Right renal cortex interstitium (tissue), 3 donors: ENCODE results near the gene PABPN1. TPM values are rescaled to one million over a fixed set of nuclear protein-coding genes. Genes with fewer than 3 reads are reported as not detected.
A peak's percentile ranks its signal among the peaks of the same experiment; 100 is the strongest.

Experiments
- DNase-seq, 3 donors: peaks; one replicate each; pipeline ENCODE4 v3.0.0-alpha.2; 2013; ENCODE audit warnings: low read depth in 3 of 3, low spot score in 2 of 3
- polyA plus RNA-seq, 3 donors: library from polyadenylated mRNA; unstranded; fragments of 120-200 nt; gene quantifications; one replicate each; pipeline ENCODE4 v1.2.1, GENCODE V29; 2013; ENCODE audit not compliant: insufficient read length in 3 of 3

The PABPN1 gene
- polyA plus RNA-seq, 3 donors: 235 to 262 (median 252) TPM

GRCh38 chr14:23300687-23301223 is 20.5 kb upstream of the PABPN1 start:
- no peak for DNase-seq

DNA sequence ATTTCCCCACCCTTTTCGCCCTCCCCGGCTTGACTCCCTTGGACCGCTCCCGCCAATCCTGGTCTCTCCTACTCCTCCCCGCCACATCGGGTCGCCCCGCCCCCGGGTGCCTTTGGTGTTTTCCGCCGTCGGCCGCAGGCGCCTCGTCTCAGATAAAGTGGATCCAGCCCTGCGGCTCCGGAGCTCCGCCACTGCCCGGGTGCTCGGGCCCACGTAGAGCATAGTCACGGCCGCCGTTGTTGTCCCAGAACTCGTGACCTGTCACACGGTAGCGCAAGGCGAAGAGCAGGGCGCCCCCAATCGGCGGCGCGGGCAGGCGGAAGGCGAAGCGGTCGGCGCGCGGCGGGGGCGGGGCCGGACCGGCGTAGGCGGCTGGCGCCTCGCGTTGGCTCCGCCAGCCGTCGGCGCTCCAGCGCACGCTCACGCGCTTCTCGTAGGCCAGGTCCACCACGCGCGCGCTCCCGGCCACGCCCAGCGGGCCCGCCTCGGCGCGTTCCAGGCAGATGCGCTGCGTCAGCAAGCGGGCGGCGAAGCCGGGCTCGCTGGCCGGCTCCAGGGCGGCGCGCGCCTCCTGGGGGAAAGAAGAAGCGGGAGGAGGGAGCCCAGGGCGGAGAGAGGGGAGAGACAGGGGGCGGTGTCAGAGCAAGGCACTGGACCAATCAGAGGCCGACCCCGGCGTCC is 19.8 kb upstream of the PABPN1 start:
- peak; percentile 92 to 98 (median 96) for DNase-seq

DNA sequence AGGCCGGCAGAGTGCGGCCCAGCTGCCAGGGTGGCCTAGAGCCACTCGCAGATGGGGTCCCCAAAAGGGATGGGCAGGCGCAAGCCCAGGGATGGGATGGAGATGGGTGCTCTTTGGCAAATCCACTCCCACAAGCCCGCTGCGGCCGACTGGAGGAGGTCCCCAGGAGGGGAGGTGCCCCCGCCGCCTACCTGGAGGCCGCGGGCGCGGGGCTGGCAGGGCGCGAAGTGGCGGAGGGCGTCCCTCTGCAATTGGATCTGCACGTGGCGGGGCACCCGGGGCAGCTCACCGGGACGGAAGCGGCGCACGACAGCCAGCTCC is 19.3 kb upstream of the PABPN1 start:
- no peak for DNase-seq

- DNase-seq: no peak
These were observed 18.7 kb upstream of the PABPN1 start, which contains the start of gene PPP1R3E for GRCh38 chr14:23302290-23303225. Gene PPP1R3E, minus strand, starts transcription at chr14:23302859. Its CDS starts 283 bp downstream, at chr14:23302576.

GRCh38 chr14:23306412-23307145 is 14.7 kb upstream of the PABPN1 start, which contains the start of gene BCL2L2:
Gene BCL2L2, plus strand, starts transcription at chr14:23306833. Its CDS starts 935 bp downstream, at chr14:23307768.
- DNase-seq: peak in 2 of 3 donors; percentile 83 to 88

DNA sequence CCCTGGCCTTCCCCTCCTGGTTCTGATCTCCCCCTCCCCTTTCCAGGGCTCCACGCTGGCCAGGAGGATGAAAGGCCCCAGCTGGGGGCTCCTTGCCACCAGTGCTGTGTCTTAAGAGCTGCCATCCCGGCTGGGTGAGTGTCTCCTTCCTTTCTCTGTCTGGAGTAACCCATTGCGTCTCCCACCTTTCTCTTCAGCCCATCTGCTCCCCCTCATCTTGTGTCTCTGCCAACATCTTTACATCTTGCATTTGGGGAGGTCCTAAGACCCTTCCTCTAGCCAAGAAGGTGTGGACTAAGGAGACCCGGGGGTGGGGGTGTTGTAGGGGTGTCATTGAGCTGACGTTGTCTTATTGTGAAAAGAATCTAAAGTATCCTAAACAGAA is 14.1 kb upstream of the PABPN1 start:
- DNase-seq: no peak

- no peak for DNase-seq
These were observed 13.3 kb upstream of the PABPN1 start for GRCh38 chr14:23307687-23308644.

- DNase-seq: no peak
These were observed 12.4 kb upstream of the PABPN1 start for GRCh38 chr14:23308721-23309445.

DNA sequence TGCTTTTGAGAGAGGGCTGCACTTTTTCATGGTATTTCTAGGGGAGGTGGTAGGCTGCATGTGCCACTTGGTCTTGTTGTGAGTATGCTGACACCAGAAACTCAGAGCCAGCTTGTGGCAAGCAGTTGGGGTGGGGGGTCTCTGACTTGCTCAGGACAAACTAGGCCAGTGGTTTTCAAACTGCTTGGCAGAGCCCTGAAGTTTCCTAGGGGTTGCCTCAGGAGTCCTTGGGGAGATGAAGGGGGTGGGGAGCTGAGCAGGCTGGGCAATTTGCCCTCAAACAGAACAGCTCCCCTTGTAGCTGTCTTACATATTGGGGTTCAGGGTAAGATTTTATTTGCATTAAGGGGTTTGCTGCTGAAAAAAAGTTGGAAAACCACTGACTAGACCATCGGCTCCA is 10.7 kb upstream of the PABPN1 start:
- DNase-seq: no peak

DNA sequence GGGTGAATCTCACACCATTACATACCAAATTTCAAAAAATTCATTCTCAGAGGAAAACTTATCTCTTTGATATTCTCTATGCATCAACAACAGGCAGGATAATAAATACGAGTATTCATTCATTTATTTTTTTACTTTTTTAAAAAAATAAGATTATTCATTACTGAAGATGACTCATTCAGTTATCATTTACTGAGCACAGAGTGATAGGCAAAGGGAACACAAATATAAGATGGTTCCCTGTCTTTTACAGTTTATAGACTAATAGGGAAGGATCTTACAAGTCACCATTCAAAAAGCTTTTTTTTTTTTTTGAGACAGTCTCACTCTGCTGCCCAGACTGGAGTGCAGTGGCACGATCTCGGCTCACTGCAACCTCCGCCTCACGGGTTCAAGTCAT is 5.0 kb upstream of the PABPN1 start:
- no peak for DNase-seq

- DNase-seq: no peak
These were observed 1.3 kb upstream of the PABPN1 start for GRCh38 chr14:23319746-23320583.

DNA sequence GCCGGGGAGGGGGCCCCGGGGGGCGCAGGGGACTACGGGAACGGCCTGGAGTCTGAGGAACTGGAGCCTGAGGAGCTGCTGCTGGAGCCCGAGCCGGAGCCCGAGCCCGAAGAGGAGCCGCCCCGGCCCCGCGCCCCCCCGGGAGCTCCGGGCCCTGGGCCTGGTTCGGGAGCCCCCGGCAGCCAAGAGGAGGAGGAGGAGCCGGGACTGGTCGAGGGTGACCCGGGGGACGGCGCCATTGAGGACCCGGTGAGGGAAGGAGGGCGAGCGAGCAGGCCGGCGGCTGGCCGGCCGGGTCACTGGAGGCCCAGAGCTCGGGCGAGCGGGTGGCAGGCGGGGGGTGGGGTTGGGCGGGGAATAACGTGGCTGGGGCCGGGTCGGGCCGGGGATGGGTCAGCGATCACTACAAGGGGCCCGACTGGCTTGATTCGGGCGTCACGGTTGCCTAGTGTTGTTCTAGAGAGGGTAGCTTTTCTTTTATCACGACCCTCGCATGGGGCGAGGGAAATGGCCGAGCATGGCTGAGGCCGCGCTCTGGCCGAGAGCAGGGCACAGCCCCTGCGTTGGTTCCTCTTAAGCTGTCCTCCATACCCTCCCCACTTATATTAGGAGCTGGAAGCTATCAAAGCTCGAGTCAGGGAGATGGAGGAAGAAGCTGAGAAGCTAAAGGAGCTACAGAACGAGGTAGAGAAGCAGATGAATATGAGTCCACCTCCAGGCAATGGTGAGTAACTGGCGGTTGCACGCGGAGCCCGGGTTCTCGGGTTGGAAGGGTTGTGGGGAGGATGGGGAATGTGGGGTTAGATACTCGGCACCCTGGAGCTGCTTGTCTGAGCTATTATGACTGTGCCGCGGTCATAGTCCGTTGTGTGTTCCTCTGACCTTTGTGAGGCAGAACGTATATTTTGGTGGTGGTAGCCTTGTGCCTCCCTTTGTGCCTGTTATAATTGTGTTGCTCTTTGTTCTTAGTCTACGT is 603 bp downstream of the PABPN1 start:
- DNase-seq: no peak

GRCh38 chr14:23322568-23323517 is 1.6 kb downstream of the PABPN1 start:
- no peak for DNase-seq

DNA sequence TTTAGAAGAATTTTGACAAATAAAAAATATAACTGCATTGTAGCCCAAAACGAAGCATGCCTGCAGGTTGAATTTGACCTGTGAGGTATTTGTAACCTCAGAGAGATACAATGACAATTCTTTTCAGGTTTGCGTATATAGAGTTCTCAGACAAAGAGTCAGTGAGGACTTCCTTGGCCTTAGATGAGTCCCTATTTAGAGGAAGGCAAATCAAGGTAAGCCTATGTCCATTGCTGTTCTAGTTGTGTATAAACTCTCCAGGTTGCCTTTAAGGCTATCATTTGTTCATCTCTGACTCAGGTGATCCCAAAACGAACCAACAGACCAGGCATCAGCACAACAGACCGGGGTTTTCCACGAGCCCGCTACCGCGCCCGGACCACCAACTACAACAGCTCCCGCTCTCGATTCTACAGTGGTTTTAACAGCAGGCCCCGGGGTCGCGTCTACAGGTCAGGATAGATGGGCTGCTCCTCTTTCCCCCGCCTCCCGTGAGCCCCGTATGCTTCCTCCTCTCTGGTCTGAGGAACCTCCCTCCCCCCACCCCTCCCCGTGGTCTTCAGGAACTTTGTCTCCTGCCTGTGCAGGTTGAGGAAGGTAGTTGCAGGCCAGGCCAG is 2.7 kb downstream of the PABPN1 start:
- DNase-seq: no peak

DNA sequence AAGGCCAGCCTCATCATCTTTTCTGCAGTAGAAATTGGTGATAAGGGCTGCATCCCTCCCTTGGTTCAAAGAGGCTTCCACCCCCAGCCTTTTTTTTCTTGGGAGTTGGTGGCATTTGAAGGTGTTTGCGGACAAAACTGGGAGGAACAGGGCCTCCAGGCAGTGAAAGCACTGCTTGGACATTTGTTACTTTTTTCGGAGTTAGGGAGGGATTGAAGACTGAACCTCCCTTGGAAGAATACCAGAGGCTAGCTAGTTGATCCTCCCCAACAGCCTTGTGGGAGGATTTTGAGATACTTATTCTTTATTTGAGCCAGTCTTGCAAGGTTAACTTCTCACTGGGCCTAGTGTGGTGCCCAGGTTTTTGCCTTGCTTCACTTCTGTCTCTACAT is 3.2 kb downstream of the PABPN1 start:
- no peak for DNase-seq
